ENCODE data around the gene NPC1.
"Not testable (repeated sequence)": the region's sequence is repeated elsewhere in the genome, so short reads cannot be mapped to it uniquely, and the experiment has no call there.

Gene NPC1

DNA sequence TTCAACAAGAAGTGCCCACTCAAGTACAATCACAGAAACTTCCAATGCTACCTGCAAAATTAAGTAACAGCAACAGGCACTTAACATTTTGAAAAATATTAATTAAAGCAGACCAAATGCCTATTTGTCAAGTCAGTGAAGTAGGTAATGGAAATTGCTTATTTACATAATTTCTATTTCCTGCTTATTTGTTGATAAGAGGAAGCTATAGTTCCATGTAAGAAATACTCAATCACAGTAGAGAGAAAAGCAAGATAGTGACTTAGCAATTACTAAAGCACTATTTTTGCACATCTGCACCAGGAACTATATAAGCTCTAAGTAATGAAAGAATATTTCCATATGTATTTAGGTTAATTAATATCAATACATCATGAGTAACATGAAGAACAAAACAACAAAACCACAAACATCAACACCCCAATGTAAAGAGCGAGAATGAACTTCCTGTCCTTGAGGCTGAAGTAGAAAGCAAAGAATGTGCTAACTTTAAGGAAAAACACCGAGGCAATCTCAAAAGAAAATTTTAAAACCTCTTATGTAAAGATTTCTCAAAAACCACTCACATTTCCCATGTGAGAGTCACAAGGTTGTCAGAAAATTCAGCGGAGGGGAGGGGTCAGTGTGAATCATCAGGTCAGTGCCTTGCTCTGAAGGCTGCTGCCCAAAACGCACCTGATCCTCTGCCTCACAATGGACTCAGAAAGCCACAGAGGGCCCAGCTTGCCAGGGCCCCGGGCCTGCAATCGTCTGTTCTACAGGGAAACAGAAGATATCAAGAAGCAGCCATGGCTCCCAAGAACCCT, 12.5 kb downstream of the NPC1 start:
- DNase-seq = peak; percentile 80

DNA sequence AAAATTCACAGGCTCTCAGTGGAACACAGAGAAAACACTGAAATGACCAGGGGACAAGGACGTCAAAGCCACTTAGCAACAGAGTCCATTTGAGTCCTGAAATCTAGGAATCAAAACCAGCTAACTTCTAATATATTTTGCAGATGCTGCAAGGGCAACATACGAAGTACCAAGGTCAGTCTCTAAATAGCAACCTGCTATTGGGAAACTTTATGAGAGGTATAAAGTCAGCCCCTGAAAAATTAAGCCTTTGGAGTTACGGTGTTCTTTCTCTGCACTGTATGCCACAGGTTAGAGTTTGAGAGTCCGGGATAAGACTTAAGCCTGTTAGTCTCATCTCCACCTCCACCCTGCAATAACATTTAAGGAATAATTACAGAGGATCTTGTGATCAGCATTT, 13.3 kb downstream of the NPC1 start:
- no peak for DNase-seq

- no peak for DNase-seq
These were observed 13.7 kb downstream of the NPC1 start for GRCh38 chr18:23572570-23572969.

GRCh38 chr18:23572012-23572411, 14.3 kb downstream of the NPC1 start:
- no peak for DNase-seq

DNA sequence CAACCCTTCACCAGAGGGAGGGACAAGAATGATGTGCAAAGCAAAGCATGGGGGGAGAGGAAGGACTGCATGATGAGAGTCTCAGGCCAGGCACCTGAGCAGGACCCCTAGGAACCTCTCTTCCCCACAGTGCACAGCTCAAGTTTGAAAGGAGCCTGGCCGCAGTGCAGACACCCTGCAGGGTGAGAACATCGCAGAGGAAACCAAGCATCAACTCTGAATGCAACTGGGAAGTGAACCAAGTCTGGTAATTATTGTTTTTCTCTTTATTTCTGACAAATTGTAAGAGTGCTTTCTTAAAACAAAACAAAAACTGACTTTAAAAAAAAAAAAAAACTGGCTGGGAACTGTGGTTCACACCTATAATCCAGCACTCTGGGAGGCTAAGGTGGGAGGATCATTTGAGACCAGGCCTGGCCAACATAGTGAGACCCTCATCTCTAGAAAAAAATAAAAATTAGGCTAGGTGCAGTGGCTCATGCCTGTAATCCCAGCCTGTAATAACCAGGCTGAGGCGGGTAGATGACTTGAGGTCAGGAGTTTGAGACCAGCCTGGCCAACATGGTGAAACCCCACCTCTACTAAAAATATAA, 15.3 kb downstream of the NPC1 start:
- no peak for DNase-seq

- no peak for DNase-seq
These were observed 16.8 kb downstream of the NPC1 start for GRCh38 chr18:23569299-23570063.

DNA sequence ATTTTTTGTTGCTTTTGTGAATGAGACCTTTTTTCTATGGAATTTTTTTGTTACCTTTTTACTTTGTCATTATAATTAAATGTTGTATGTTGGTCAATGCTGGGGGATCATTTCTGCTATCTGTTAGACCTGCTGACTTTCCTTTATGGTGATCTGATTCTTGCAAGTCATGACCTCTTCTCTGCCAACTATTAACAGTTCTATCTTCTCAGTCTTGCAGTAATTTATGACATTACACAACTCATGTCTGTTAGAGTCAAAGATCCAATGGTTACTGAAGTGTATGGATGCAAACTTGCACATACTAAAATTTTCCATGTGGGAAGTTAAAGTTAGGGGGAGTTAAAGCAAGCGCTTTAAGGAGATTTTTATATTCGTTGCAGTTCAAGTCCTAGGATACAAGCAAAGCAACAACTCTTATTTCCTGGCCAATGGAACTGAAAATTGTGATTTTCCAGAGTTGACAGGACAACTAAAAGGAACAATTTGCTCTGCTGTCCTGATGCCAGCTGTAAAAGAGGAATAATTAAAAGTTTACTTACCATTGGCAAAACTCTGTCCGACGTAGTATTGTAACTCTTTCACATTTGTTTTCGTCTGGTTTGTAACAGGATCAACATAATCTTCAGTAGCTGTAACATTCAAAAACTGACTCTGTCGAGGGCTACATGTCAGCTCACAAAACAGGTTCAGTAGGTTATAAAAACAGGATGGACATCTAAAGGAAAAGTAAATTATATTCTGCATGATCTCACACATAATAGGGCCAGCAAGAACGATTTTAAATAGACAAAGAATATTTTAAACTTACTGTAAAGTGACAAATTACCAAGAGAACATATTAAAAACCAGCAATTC, 17.8 kb downstream of the NPC1 start:
- DNase-seq = no peak

DNA sequence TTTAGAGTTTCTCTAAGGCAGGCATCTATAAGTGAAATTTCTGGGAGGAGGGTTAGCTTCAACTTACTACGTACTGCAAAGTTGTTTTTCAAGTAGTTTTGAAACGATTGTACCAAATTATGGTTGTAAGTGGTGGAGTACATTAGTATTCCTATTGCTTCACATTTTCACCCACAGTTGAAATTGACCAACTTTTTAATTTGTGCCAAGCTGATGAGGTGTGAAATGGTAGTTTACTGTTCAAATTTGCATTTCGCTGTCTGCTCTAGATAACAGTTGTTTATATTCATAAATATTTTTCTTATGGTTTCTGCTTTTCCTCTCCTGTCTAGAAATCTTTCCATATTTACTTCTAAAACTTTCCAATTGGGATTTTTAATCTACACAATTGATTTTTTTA, 18.6 kb downstream of the NPC1 start:
- no peak for DNase-seq

- DNase-seq = no peak
These were observed 20.3 kb downstream of the NPC1 start for GRCh38 chr18:23565916-23566547.

GRCh38 chr18:23563377-23564043, 22.8 kb downstream of the NPC1 start:
- DNase-seq = no peak

DNA sequence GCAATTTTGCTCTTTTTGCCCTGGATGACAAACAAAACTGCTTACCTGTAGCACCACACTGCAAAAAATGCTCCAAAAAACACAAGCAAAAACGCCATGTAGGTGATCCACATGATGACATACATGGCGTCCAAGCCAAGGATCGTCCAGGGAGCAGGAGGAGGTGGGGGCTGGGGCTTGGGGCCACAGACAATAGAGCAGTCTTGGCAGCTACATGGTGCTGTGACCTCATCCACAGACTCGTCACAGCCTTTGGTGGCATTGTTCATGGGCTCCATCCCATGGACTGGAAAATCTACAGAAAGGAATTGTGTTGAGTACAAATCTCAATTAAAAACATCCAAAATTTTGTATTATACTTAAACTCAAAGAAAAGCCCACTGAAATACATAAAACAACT, 26.1 kb downstream of the NPC1 start:
- DNase-seq = no peak

- not testable (repeated sequence) for DNase-seq
These were observed 28.8 kb downstream of the NPC1 start for GRCh38 chr18:23557511-23557910.

GRCh38 chr18:23556145-23556780, 30.0 kb downstream of the NPC1 start:
- no peak for DNase-seq

GRCh38 chr18:23553887-23554286, 32.4 kb downstream of the NPC1 start:
- DNase-seq = no peak

DNA sequence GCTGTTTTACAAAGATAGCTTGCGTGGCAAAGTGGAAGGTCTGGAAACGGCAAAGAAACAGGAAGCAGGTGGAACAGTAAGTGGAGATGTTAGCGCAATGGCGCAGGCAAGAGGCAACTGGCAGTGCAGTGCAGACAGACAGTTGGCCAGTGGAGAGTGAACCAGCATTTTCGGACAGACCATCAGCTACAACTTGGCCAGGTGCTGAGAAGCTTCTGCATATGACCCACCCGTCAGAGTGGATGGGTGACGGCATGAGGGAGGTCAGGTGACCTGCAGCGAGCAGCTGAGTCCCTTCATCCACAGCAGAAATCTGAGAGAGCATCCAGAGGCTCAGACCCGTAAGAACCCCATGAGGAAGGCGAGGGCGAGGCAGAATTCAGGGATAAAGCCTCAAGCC, 33.8 kb downstream of the NPC1 start:
- no peak for DNase-seq

GRCh38 chr18:23551978-23552377, 34.3 kb downstream of the NPC1 start:
- DNase-seq = no peak

GRCh38 chr18:23550898-23551297, 35.4 kb downstream of the NPC1 start:
- DNase-seq = no peak

DNA sequence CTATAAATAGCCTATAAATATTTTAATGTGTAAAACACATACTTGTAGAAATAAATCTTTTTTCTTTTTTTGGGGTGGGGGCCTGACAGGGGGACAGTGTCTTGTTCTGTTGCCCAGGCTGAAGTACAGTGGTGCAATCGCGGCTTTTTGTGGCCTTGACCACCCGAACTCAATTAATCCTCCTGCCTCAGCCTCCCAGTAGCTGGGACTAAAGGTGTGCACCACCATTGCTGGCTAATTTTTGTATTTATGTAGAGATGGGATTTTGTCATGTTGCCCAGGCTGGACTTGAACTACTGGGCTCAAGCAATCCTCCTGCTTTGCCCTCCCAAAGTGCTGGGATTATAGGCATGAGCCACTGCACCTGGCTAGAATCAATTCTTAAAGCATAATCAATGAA, 37.6 kb downstream of the NPC1 start:
- no peak for DNase-seq

- no peak for DNase-seq
These were observed 38.0 kb downstream of the NPC1 start for GRCh38 chr18:23548275-23548674.

DNA sequence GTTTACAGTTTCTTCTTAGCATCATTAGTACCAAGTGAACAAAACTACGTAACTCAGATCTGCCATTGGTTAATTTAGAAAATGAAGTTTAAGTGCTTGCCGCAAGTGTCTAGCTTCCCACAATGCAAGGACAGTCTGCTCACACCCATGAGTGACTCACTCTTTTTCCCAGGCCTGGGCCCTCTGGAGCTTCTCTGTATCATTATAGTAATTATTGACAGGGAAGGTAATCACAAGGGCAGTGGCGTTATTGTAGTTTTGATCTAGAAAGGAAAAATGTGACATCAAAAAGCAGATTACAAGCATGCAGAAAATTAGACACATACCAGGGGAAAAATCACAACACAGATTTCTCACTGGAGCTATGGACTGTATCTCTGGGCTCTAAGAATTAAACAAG, 38.5 kb downstream of the NPC1 start:
- no peak for DNase-seq

- no peak for DNase-seq
These were observed 39.0 kb downstream of the NPC1 start for GRCh38 chr18:23547306-23547705.

Measured in activated effector memory CD4-positive, alpha-beta T cell treated with anti-CD3 and anti-CD28 coated beads, Interleukin-2, amount 50 U/mL, for 16 hours (primary cell).